ENCODE measurements around the gene STRN4. TPM values are rescaled to one million over a fixed set of nuclear protein-coding genes. Genes with fewer than 3 reads are reported as not detected.

The STRN4 gene
- total RNA-seq, 1 experiment from 2014 or later = 107 TPM

DNA sequence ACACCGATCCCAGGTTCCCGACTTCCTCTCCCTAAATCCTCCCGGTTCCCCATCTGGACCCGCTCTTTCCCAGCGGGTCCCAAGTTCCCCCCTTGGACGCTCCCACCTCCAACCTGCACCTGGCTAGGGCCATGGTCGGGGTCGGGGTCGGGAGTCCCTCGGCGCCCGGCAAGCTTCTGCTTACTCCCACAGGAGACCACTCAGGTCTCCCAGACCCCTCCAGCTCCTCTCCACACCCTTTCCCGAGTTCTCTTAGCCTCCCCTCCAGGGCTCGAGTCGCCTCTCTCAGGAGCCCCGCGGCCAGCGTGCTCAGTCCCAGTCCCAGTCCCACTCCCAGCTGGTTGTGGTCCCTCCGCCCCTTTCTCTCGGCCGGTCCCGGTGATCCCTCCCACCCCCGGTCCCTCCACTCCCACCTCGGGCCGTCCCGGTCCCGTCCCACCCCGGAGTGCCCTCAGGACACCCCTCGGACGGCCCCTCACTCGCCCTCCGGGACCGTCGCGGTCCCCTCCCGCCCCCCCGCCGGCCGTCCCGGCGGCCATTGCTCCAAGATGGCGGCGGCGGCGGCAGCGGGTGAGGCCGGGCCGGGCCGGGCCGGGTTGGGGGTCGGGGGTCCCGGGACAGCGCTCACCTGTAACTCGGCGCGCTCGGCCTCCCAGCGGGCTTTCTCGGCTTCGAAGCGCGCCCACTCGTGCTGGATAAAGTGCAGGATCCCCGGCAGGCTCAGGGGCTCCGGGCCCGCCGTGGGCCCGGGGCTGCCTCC is 549 bp downstream of the STRN4 start, which contains the start of gene FKRP (continued):
- TF ChIP-seq, protein P1, sequence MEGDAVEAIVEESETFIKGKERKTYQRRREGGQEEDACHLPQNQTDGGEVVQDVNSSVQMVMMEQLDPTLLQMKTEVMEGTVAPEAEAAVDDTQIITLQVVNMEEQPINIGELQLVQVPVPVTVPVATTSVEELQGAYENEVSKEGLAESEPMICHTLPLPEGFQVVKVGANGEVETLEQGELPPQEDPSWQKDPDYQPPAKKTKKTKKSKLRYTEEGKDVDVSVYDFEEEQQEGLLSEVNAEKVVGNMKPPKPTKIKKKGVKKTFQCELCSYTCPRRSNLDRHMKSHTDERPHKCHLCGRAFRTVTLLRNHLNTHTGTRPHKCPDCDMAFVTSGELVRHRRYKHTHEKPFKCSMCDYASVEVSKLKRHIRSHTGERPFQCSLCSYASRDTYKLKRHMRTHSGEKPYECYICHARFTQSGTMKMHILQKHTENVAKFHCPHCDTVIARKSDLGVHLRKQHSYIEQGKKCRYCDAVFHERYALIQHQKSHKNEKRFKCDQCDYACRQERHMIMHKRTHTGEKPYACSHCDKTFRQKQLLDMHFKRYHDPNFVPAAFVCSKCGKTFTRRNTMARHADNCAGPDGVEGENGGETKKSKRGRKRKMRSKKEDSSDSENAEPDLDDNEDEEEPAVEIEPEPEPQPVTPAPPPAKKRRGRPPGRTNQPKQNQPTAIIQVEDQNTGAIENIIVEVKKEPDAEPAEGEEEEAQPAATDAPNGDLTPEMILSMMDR (IDR thresholded peaks at IDR 0.05 in 2 of 3, conservative IDR thresholded peaks at IDR 0.05 in 1 of 3; ENCODE audit: borderline replicate concordance in 1 of 3, insufficient read depth in 1 of 3, low read depth in 2 of 3, low read length in 2 of 3) = no peak
- TF ChIP-seq EZH2phosphoT487 (IDR thresholded peaks at IDR 0.05; ENCODE audit: borderline replicate concordance) = no peak
- no peak for TF ChIP-seq SP1 (IDR thresholded peaks at IDR 0.05; ENCODE audit: low read depth)
- no peak for TF ChIP-seq CEBPB (IDR thresholded peaks at IDR 0.05; ENCODE audit: low read depth)

GRCh38 chr19:46745030-46745429 is 1.2 kb downstream of the STRN4 start:
- peak overlapping the region; percentile 95 for H3K27ac ChIP-seq (ENCODE audit: low read depth, low read length)
- ChIA-PET CTCF (interaction anchor here (1.0 to 1.2 kb wide), 3 partner anchors 9 to 83 kb away, joined by 3 read pairs; no protein-coding TSS in a partner anchor), RAD21 (ENCODE audit: low non-redundant PET in 1 of 2, low total read pairs in 2 of 2, uncharacterized antibody in 2 of 2, unreplicated experiment in 2 of 2) (no interaction called here), POLR2A (interaction anchor here (0.7 to 1.7 kb wide), 2 partner anchors 20 to 27 kb away, joined by 3 to 4 read pairs; no protein-coding TSS in a partner anchor)
- H2AFZ ChIP-seq (ENCODE audit: low read depth, low read length, poor library complexity, severe bottlenecking) = no peak overlapping the region
- BruUV-seq (replicated peaks) = no TSS peak
- peaks cover 7% of the 10 kb centered on the region; the same call in 1 of the 2 replicates for H4K20me1 ChIP-seq (ENCODE audit: insufficient read depth)
- H3K79me2 ChIP-seq (ENCODE audit: insufficient read depth, low read length) = peaks cover 60% of the 10 kb centered on the region
- H3K4me1 ChIP-seq (ENCODE audit: control insufficient read depth in 1 of 2, insufficient read depth in 2 of 2, low read length in 2 of 2) = peaks cover 5 to 20% of the 10 kb centered on the region in 2 experiments
- peak overlapping the region; percentile 98 for H3K4me2 ChIP-seq (ENCODE audit: low read length)
- no peak for TF ChIP-seq ZBTB33 (IDR thresholded peaks at IDR 0.05; ENCODE audit: extremely low read depth, insufficient replicate concordance, low read length)
- TF ChIP-seq YY1 (IDR thresholded peaks at IDR 0.05; ENCODE audit: extremely low read depth, insufficient replicate concordance, low read depth, low read length) = no peak
- no peak for TF ChIP-seq RAD21 (IDR thresholded peaks at IDR 0.05; ENCODE audit: low read depth)
- no peak for TF ChIP-seq ATF3 (IDR thresholded peaks at IDR 0.05)
- TF ChIP-seq EZH2 (IDR thresholded peaks at IDR 0.05) = no peak
- no peak for TF ChIP-seq ZNF274 (IDR thresholded peaks at IDR 0.05; ENCODE audit: low read depth, low read length)
- TF ChIP-seq TCF7L2 (IDR thresholded peaks at IDR 0.05; ENCODE audit: borderline replicate concordance, extremely low read depth, insufficient read depth, insufficient read length) = no peak
- no peak for TF ChIP-seq SRF (IDR thresholded peaks at IDR 0.05; ENCODE audit: low read depth)
- TF ChIP-seq FOSL1 (IDR thresholded peaks at IDR 0.05; ENCODE audit: low read depth) = no peak
- TF ChIP-seq, protein P1 (IDR thresholded peaks at IDR 0.05 in 2 of 3, conservative IDR thresholded peaks at IDR 0.05 in 1 of 3; ENCODE audit: borderline replicate concordance in 1 of 3, insufficient read depth in 1 of 3, low read depth in 2 of 3, low read length in 2 of 3) = no peak
- TF ChIP-seq SP1 (IDR thresholded peaks at IDR 0.05; ENCODE audit: low read depth) = no peak
- TF ChIP-seq POLR2A (IDR thresholded peaks at IDR 0.05; ENCODE audit: borderline replicate concordance, extremely low read depth, insufficient read depth, insufficient read length) = no peak
- intact Hi-C loops (cut with micrococcal nuclease) = no loop called here
- no peak for ATAC-seq
- peaks cover 4 to 10% of the 10 kb centered on the region in 2 experiments; a peak in 2 of 4 replicates for H3K36me3 ChIP-seq (ENCODE audit: control insufficient read depth in 1 of 2, insufficient read depth in 2 of 2, low read length in 2 of 2)
- peak overlapping the region; percentile 98 for H3K9ac ChIP-seq (ENCODE audit: low read length)
- H3K27me3 ChIP-seq (ENCODE audit: insufficient read depth, low read length) = no peaks in the 10 kb centered on the region
- H3K9me3 ChIP-seq (ENCODE audit: control insufficient read depth in 1 of 2, insufficient read depth in 1 of 2, low read depth in 1 of 2, low read length in 2 of 2) = no peaks in the 10 kb centered on the region
- H3K9me2 ChIP-seq (ENCODE audit: insufficient read depth) = no peaks in the 10 kb centered on the region
- DNase-seq (ENCODE audit: low read depth, low spot score) = no peak
- peak overlapping the region; percentile 98 to 99 for H3K4me3 ChIP-seq (replicated peaks in 1 of 2; ENCODE audit: low read depth in 1 of 2, low read length in 2 of 2)
